Measurements from ENCODE around the gene CMIP. TPM values are rescaled to one million over a fixed set of nuclear protein-coding genes. Genes with fewer than 3 reads are reported as not detected.

The CMIP gene
- total RNA-seq, 4 donors from 2014 or later = 63.9 to 89.9 (median 70.0) TPM

GRCh38 chr16:81437865-81438264 is 6.7 kb upstream of the CMIP start:
- no peak overlapping the region for H3K4me3 ChIP-seq
- no peak for TF ChIP-seq EP300 (IDR thresholded peaks at IDR 0.05)
- TF ChIP-seq CTCF (IDR thresholded peaks at IDR 0.05) = no peak
- TF ChIP-seq POLR2A (IDR thresholded peaks at IDR 0.05) = no peak
- no peak for TF ChIP-seq POLR2AphosphoS5 (IDR thresholded peaks at IDR 0.05)
- H3K36me3 ChIP-seq = no peaks in the 10 kb centered on the region
- 48% methylated on average over 10 of the region's 10 CpGs for WGBS
- H3K27me3 ChIP-seq = no peaks in the 10 kb centered on the region
- H3K27ac ChIP-seq = no peak overlapping the region
- H3K9me3 ChIP-seq = no peaks in the 10 kb centered on the region
- no peak for DNase-seq (ENCODE audit: low spot score in 2 of 2)
- H3K4me1 ChIP-seq = no peaks in the 10 kb centered on the region

GRCh38 chr16:81440888-81441761 is 3.5 kb upstream of the CMIP start:
- TF ChIP-seq CTCF (IDR thresholded peaks at IDR 0.05) = no peak
- TF ChIP-seq POLR2AphosphoS5 (IDR thresholded peaks at IDR 0.05) = no peak
- Histone ChIP-seq H3K27me3 (no peaks in the 10 kb centered on the region), H3K36me3 (no peaks in the 10 kb centered on the region), H3K4me1 (peaks cover 10% of the 10 kb centered on the region), H3K27ac (no peak overlapping the region), H3K4me3 (no peak overlapping the region), H3K9me3 (no peaks in the 10 kb centered on the region)
- no peak for DNase-seq (ENCODE audit: low spot score in 2 of 2)
- WGBS = 75% methylated on average over 21 of the region's 21 CpGs

- Histone ChIP-seq H3K4me1 (peaks cover 21% of the 10 kb centered on the region), H3K27ac (no peak overlapping the region), H3K4me3 (no peak overlapping the region), H3K27me3 (no peaks in the 10 kb centered on the region), H3K36me3 (no peaks in the 10 kb centered on the region), H3K9me3 (no peaks in the 10 kb centered on the region)
- DNase-seq (ENCODE audit: low spot score in 2 of 2) = no peak
- no peak for TF ChIP-seq EP300 (IDR thresholded peaks at IDR 0.05)
- no peak for TF ChIP-seq CTCF (IDR thresholded peaks at IDR 0.05)
- no peak for TF ChIP-seq POLR2AphosphoS5 (IDR thresholded peaks at IDR 0.05)
- TF ChIP-seq POLR2A (IDR thresholded peaks at IDR 0.05) = no peak
- WGBS = 91% methylated on average over 5 of the region's 7 CpGs
Observed at GRCh38 chr16:81442220-81442915, 2.2 kb upstream of the CMIP start.

GRCh38 chr16:81442916-81443687 is 1.5 kb upstream of the CMIP start:
- H3K9me3 ChIP-seq = no peaks in the 10 kb centered on the region
- 71% methylated on average over 8 of the region's 8 CpGs for WGBS
- H3K27me3 ChIP-seq = no peaks in the 10 kb centered on the region
- H3K4me1 ChIP-seq = peaks cover 28% of the 10 kb centered on the region
- H3K36me3 ChIP-seq = no peaks in the 10 kb centered on the region
- H3K4me3 ChIP-seq = no peak overlapping the region
- H3K27ac ChIP-seq = peak overlapping the region; percentile 95
- TF ChIP-seq CTCF (IDR thresholded peaks at IDR 0.05) = no peak
- TF ChIP-seq EP300 (IDR thresholded peaks at IDR 0.05) = no peak
- TF ChIP-seq POLR2AphosphoS5 (IDR thresholded peaks at IDR 0.05) = no peak
- no peak for TF ChIP-seq POLR2A (IDR thresholded peaks at IDR 0.05)
- DNase-seq (ENCODE audit: low spot score in 2 of 2) = no peak
